Measurements from ENCODE around the gene IFT74.
"Not testable (repeated sequence)": the region's sequence is repeated elsewhere in the genome, so short reads cannot be mapped to it uniquely, and the experiment has no call there.

The IFT74 gene

DNA sequence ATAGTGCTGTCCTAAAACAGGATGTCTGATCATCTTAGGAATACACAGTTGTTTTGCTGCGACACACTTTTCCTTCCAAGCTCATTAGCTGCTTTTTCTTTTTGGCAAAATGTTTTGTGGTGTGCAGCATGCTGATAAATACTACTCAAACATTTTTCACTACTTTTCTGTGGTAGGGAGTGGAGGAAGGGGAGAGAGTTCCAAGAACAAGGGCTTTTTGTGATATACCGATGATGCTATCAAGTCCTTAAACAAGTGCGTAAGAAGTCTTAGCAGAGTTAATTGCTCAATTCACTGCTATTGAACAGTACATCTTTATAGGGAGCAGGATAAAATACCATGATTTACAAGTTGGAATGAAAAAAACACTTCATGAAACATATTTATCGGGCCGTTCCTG is 129.2 kb downstream of the IFT74 start:
- DNase-seq, result no peak

DNA sequence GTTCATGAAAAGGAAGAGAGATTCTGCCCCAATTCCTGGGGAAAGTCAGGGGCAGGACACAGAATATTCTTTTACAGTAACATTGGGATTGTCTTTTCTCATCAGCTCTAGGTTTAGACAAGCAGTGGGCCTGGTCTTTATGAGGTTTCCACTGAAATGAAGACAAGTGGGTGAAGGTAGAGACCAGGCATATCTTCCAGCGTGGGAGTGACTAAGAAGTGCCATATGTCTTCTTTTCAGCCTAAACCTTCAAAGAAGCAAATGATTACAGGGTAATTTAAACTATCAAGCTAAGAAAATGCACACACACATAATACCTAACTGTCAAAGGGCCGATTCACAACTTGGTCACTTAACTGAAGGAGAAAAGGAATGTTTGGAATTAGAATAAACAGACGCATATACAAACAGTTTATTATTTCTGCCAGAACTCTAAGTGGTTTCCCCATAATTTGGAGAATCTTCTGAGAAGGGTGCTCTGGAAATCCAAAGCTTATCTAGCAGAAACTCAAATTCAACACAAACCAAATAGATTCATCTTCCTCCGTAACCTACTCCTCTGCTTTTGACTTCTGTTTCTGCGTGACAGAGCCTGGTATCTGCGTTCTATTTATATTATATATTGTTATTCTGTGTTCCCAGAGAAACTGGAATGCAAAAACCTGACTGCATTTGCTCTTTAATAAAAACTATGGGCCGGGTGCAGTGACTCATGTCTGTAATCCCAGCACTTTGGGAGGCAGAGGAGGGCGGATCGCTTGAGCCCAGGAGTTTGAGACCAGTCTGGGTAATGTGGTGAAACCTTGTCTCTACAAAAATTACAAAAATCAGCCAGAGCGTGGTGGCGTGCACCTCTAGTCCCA is 130.8 kb downstream of the IFT74 start:
- DNase-seq, result no peak

DNA sequence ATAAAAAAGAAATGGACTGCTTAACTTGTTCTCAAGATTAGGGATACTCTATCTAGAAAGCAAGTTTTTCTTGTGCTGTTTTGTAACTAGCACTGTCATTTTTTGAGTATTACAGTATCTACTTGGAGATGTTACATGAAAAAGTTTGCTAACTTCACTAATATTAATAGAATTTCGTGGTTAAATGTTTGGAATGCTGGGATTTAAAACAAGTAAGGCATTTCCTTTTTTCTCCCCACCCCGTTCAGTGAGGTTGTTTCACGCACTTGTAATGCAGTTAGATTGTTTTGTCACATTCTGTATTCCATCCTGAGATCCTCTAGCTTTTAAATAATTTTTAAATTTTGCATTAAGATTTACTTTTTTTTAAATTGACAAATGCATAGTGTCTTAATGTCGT is 132.8 kb downstream of the IFT74 start:
- DNase-seq, result no peak

DNA sequence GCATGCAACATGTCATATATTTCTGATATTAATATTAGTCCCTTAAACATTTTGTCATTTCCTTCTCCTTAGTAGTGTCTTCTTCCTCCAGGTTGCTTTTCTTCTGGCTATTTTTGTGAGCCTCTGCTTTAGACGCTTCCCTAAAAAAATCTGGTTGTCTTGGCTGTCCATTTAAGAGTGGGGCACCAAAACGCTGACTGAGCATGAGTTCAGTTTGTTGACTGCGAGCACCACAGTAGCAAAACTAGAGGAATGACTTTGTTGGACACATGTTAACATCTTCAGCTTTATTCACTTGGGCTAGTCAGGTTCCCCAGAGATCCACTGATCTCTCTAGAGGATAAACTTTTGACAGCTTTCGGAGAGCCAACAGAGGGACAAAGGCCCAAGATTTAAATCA is 133.5 kb downstream of the IFT74 start:
- no peak for DNase-seq

DNA sequence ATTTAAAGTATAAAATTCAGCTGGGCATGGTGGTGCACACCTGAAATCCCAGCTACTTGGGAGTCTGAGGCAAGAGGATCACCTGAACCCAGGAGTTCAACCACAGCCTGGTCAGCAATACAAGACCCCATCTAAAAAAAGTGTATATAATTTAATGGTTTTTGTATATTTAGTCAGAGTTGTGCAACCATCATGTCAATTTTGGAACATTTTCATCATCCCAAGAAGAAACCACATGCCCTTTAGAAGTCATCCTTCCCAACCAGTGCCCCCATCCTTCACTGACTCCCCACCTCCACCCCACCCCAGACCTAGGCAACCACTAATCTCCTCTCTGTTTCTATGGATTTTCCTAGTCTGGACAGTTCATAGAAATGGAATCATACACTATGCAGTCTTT is 134.0 kb downstream of the IFT74 start:
- no peak for DNase-seq

DNA sequence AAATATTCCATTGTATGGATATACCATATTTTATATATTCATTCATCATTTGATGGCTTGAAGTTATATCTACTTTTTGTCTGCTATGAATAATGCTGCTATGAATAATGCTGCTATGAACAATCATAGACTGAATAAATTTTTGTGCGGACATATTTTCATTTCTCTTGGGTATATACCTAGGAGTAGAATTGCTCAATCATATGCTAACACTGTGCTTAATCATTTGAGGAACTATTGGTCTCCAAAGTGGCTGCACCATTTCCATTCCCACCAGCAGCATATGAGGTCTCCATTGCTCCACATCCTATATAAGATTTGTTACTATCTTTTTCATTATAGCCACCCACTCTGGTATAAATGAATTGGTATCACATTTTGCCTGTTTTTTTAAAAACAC is 134.5 kb downstream of the IFT74 start:
- no peak for DNase-seq

DNA sequence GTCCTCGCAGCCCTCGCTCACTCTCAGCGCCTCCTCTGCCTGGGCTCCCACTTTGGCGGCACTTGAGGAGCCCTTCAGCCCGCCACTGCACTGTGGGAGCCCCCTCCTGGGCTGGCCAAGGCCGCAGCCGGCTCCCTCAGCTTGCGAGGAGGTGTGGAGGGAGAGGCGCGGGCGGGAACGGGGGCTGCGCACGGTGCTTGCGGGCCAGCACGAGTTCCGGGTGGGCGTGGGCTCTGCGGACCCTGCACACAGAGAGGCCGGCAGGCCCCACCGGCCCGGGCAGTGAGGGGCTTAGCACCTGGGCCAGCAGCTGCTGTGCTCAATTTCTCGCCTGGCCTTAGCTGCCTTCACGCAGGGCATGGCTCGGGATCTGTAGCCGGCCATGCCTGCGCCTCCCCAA is 136.3 kb downstream of the IFT74 start:
- not testable (repeated sequence) for DNase-seq

DNA sequence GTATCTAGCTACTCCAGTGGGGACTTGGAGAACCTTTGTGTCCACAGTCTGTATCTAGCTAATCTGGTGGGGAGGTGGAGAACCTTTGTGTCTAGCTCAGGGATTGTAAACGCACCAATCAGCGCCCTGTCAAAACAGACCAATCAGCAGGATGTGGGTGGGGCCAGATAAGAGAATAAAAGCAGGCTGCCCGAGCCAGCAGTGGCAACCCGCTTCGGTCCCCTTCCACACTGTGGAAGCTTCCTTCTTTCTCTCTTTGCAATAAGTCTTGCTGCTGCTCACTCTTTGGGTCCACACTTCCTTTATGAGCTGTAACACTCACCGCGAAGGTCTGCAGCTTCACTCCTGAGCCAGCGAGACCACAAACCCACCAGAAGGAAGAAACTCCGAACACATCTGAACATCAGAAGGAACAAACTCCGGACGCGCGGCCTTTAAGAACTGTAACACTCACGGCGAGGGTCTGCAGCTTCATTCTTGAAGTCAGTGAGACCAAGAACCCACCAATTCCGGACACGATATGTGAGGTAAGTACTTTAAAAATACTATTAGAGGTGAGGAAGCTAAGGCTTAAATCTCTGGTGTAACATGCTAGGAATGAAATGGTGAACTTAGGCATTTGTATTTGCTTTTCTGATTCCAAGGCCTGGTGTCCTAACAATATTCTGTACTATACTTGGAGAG is 137.3 kb downstream of the IFT74 start:
- not testable (repeated sequence) for DNase-seq

DNA sequence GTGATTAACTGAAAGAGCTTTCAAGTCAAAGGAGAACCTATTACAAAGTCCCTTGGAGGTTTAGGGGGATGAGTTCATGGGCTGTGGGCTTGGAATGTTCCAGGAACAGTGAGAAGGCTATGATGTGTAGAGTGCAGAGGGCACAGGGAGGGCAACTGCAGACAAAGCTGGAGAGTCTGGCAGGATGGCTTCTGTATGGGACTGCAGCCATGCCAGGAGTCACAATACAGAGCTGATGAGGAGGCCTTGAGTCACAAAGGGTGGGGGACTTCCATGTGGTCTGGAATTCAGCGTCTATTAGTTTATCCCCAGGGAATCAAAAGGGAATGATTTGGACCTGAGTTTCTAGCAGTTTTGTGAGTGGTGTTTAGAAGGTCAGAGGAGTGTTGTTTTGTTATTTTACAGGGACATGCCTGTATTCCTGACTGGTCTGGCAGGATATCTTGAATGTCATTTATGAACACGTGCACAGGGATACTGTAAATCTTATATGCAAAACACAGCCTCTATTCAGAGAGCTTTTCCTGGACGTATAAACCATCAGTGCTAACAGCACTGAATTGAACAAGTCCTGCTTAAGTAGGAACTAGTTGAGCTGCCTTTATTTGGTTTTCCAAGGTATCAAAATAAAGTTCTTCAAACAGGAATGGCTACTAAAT is 138.6 kb downstream of the IFT74 start:
- no peak for DNase-seq

DNA sequence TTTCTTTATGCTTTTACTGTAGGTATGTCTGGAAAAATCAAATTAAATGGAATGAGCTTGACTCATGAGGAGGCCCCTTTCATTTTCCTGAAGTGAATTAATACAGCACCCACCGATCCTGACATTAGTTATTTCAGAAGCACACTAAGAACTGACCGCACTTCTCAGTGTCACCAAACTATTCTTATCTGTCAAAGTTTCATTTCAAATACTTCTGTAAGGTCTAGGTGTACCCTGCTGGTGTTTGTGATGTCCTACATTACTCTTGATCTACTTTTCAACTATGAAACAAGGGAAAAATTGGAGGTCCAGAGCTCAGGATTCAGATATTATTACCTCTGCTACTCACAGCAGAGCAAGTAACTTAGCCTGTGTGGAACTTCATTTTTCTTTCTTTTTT is 151.0 kb downstream of the IFT74 start:
- no peak for DNase-seq

DNA sequence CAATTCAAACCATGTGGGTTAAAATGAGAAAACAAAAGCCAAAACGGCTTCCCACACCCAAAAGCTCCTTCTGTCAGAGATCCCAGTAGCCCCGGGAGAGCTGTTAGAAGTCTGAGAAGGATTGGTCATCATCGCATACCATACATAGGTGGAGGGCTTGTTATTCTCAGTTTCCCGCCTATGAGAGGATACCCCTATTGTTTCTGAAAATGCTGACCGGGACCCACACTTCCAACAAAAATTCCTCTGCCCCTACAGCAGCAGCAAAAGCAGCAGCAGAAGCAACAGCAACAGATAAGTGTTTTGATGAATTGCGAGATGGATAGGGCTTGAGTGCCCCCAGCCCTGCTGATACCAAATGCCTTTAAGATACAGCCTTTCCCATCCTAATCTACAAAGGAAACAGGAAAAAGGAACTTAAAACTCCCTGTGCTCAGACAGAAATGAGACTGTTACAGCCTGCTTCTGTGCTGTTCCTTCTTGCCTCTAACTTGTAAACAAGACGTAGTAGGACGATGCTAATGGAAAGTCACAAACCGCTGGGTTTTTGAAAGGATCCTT is 152.8 kb downstream of the IFT74 start, which contains the start of gene TEK:
Gene TEK (plus strand): TSS at position 245 of the 561 bp plus-strand sequence. CDS start 366 bp downstream, outside the sequence.
- DNase-seq, result no peak

DNA sequence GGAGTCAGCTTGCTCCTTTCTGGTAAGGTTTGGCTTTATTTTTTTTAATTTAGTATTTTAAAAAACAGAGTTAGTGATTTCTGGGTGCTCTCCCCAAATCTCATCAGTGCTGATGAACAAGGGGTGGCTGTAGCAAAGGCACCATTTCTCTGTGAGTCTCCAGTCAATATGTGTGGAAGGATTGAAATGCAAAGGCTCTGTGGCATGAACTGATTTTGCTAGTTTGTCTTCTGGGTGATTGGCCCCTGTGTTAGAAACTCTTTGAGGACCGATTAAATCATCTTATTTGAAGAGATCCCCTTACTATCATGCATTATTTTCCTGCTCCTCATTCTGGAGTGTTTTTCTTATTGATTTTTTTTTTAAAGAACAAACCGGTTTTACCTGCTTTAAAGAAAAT is 153.4 kb downstream of the IFT74 start:
- no peak for DNase-seq

DNA sequence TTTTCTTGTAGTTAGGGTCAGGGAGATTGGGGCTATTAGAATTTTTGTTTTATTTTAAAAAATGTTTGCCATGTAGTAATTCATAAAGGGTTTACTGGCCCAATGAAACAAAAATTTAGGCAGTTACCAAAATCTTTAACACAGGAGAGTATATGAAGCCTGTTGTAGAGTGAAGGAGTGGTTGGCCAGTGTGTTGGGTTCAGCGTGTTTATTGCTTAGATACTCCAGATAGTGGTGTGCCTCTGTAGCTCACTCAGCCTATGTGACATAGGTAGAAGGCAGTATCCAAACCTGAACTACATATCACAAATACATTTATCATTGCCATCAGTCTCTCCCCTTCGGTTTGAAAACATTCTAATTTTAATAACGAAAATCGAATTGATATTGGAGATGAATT is 154.0 kb downstream of the IFT74 start:
- DNase-seq, result no peak

DNA sequence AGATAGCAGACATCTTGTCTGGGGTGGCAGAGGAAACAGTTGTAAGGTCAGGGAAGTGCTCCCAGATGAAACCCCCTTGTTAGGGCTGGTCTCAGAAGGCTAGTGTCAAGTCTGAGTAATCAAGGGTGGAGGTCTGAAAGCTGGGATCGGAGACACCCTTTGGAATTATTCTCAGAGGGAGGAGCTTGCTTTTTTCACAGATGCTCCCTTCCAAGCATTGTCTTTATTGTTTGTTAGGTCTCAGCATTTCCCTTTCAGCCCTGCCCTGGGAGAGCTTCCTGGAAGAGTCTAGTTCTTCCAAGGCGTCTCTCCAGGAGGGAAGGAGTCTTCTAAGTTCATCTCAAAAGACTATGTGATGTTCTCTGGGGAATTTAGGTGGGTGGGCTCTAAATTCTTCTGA is 156.0 kb downstream of the IFT74 start:
- DNase-seq, result no peak

All from cortex of kidney (tissue), 1 donor.